Measurements from ENCODE around the gene OXSR1.

DNA sequence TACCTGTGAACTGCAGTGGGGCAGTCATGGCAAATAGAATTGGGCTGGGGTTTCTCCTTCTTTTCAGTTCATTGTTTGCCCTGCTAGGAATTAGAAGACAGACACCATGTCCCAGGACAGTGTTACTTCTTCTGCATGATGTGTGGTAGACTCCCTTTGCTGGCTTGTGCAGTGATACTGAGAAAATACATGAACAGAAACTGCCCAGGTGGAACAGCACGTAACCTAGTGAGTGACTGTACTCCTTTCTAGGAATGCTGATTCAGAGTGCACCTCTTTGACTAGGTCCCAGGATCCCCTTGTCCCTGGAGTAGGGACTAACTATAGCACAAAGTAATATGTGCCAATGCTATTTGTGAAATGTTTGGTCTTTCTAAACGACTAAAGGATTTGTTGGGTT, 89.5 kb downstream of the OXSR1 start:
- TF ChIP-seq POLR2AphosphoS5 (IDR thresholded peaks at IDR 0.05; ENCODE audit: low read depth, low read length) (no peak), FOXP2 (optimal IDR thresholded peaks at IDR 0.05; ENCODE audit: borderline replicate concordance, extremely low read depth, extremely low read length, insufficient read depth) (no peak), TAF1 (IDR thresholded peaks at IDR 0.05; ENCODE audit: borderline replicate concordance, insufficient read depth, low read length) (no peak)
